Stromal cell of bone marrow (primary cell): ENCODE data around the gene MYH9.

ENCODE experiments used
- DNase-seq: peaks from one replicate; pipeline ENCODE4 v3.0.0-alpha.2; 2012; ENCODE audit warnings: low read depth

The MYH9 gene

DNA sequence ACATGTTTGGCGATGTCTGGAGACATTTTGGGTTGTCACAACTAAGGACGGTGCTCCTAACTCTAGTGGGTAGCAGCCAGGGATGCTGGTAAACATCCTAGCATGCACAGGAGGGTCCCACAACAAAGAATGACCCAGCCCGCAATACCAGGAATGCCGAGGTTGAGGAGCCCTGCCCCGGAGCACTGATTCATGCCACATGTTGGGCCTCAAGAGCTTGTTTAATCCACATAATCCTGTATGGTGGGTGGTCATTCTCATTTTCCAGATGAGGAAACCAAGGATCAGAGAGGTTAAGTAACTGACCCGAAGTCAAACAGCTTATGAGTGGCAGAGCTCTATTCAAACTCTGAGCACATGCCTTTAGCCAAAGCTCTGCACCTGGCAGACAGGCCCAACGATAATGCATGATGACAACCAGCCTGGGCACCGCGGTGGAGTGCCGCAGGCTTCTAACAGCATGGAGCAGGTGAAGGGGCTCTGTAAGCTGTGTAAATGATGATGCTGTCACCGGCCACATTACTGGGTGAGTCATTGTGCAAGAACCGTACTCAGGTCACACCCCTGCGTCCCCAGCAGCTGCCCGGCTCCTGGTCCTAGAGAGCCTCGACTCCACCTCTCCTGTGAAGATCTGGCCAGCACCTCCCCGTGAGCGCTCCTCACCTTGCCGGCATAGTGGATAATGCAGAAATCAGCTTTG is 76.2 kb downstream of the MYH9 start:
- DNase-seq: no peak

DNA sequence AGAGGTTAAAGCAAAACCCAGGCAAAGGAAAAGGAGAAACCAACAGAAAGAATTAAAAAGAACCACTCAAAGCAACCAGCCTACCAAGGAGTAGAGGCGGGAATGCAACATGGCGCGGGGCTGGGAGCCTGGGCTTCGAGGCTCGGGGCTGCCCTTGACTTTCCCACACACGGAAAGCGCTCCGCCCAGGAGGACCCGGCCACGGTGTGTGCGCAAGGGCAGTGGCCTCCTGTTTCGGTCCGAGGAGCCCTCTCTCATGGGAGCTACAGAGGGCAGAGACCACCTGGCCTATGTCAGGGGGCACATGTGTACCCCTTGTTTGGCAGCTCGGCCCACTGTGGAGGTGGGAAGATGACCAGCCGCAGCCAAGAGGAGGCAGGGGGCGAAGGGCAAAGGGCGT is 78.9 kb downstream of the MYH9 start:
- DNase-seq: no peak

GRCh38 chr22:36306227-36306626 is 81.5 kb downstream of the MYH9 start:
- no peak for DNase-seq

DNA sequence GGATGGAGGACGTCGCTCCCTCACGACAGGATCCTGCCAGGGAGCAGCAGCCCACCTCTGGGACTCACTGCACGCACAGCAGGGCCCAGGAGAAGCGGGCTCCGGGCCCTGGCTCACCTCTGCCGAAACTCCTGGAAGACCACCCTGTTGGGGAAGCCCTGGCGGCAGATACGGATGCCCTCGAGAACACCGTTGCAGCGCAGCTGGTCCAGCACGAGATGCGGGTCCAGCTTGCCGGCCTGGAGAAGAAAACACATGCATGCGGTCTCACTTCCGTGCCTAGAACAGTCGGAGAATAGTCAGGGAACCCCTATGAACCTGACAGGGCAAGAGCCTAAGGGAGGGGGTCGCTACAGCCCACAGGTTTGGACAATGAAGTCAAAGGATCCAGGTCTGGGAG is 82.0 kb downstream of the MYH9 start:
- no peak for DNase-seq

GRCh38 chr22:36304429-36304828 is 83.3 kb downstream of the MYH9 start:
- DNase-seq: no peak

- no peak for DNase-seq
These were observed 83.9 kb downstream of the MYH9 start for GRCh38 chr22:36303874-36304273.

DNA sequence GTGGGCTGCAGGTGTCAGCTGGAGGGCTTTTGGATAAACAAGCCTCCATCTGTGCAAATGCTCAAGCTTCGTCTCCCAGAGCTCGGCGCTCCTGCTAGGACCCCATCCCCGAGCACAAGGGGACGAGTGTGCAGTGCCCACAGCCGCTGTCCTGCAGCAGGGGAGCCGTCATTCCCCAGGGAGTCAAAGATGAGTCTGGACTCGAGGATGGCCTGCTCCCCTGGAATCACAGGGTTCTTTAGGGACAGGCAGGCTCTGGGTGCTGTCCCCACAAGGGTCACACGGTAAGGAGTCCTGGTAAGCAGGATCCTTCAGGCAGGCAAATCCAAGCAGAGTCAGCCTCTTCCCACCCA is 84.7 kb downstream of the MYH9 start:
- no peak for DNase-seq

DNA sequence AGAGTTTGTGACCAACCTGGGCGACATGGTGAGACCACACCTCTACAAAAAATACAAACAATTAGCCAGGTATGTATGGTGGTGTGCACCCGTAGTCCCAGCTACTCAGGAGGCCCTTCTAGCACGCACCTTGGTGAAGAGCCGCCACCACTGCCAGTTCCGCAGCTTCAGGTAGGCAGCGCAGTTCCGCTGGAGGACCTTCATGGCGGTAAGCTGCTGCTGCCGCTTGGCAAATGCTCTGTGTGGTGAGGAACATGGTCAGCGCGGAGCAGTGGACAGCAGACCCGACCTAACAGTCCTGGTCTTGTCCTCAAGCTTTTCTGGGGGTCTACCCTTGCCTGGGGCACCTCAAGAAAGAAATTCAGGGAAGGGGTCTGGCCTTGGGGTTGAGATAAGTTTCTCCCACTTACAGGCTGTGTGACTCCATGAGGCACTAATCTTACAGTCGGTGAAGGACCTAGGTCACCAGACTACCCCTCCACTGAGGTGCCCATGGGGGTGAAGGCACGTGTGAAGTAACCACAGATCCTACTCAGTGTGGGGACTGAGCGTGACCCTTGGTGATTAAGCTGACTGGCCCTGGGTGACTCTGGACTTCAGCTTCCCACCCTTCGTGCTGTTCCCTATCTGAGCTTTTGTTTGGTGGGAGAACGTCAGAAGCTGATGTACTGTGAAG is 85.2 kb downstream of the MYH9 start:
- no peak for DNase-seq

DNA sequence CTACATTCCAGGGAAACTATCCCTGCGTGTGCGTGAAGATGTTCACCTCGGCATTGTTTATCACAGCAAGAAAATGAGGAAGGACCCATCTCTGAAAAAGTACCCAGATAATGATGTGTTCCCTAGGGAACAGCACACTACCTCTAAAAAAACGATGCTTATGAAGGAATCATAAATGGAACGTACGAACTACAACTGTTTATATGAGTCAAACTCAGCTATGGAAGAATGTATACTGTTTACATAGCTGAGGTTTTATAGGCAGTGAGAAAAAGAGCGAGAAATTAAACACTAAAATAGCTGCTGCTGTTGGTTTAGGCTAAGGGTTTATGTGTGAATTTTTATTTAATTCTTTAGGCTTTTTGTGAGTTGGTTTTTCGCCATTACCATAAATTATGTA is 85.9 kb downstream of the MYH9 start:
- DNase-seq: no peak

DNA sequence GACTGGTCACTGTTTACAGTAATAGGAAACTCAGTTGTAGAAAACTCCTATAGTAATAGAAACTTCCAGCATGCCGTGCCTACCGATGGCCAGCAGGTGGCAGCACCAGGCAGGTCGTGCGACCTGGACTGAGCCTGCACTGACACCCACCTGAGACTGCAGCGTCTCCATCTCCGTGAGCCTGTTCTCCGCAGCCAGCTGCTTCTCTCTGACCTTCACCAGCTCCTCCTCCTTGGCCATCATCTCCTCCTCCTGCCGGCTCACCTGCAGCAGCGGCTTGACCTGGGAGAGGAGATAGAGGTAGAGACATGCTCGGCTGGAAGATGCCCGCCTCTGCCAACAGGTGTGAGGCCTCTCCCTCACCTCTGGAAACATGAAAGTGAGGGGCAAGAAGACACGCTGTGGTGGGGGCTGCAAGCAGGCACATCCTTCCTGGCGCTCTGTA is 86.4 kb downstream of the MYH9 start:
- no peak for DNase-seq

DNA sequence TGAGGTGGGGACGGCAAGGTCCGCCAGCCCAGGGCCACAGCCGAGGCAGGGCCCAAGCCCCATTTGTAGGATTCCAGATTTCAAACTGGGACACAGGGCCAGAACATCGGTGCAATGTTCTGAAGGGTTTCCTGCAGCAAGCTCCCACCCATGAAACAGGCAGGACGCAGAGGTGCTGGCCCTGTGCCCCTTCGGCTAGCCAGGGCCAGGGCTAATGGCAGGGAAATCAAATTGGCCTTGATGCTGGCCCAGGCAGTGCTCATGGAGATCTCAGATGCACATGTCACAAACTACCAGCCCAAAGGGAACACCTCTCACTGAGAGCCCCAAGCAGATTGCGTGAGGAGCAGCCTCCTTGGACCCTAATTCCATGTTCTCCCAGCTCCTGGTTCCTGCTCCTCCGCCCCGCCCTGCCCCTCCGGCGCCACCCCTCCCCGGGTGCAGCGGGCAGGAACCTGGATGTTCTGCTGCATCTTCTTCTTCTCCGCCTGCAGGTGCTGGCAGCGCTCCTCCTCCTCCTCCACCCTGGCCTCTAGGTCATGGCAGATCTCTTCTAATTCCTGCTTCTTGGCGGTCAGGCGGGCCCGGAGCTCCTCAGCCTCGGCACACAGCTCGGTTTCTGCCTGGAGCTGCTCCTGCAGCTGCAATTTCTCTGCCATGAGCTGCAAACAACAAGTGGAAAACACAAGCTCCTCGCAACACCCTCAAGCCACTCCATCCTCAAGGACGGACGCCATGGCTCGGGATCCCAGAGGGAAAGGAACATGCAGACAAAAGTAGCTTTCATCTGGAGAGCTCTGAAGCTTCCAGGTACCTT is 87.2 kb downstream of the MYH9 start:
- DNase-seq: no peak

GRCh38 chr22:36299911-36300310 is 87.9 kb downstream of the MYH9 start:
- DNase-seq: no peak

GRCh38 chr22:36299295-36299694 is 88.5 kb downstream of the MYH9 start:
- DNase-seq: no peak

DNA sequence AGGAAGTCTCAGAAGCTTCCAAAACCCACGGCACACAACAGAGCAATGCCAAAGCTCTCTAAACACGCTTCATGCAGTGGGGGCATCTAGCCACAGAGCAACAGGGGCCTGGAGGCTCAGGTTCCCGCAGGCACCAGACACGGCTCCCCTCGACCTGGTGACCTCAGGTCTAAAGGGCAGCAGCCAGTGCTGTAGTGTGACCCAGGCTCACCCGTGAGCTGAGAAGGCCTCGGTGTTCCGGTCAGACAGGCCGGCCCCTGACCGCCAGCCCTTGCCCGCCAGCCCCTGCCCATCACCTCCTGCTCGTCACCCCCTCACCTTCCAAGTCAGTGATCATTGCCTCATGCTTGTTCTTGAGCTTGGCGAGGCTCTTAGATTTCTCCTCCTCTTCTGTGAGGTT is 89.2 kb downstream of the MYH9 start:
- no peak for DNase-seq

DNA sequence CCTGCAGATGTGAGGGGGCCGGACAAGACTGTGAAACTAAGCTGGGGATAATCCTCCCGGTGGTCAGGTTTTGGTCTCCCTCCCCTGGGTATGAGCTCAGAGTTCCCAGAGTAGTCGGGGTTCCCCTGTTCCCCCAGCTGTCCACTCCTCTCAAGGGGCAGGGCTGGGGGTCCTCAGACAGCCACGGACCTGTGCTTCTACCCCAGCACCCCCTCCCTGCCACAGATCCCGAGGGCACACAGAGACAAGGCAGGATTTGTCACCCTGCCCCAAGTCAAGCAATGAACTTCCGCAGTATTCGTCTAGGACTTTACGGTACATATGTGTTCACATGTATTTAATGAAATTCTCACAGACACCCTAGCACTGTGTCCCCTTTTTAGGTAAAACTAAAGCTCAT is 89.6 kb downstream of the MYH9 start:
- DNase-seq: no peak

DNA sequence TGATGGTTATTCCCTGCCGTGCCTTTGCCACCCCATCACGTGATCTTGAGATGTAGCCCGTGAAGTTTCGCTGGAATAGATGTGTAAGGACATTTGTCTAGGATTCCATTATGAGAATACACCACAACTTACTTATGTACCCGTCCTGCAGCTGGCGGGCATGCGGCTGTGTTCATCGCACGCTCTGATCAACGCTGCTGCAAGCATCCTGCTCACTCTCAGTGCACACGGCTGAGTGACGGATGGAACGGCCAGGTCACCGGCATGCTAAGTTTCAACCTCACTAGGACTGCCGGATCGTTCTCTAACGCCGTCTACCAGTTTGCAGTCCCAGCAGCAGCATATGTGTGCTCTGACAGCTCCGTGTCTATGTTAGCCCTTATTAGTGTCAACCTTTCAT is 90.2 kb downstream of the MYH9 start:
- DNase-seq: no peak

DNA sequence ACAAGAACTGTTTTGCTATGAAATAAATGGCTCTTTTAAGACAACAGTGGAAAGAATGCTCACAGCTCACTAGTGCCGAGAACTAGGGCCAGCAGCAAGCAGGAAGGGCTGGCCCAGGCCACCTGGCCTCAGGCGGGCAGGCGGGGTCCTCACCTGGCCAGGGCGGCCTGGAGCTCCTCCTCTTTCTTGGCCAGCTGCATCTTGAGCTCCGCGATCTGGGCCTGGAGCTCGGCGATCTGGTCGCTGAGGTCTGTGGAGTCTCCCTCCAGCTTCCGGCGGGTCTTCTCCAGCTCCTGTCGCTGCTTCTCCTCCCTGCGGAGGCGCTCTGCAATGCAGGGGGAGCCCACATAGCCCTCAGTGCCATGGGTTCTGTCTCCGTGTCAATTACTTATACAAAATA is 91.1 kb downstream of the MYH9 start:
- DNase-seq: no peak

- no peak for DNase-seq
These were observed 92.5 kb downstream of the MYH9 start for GRCh38 chr22:36295247-36295646.

DNA sequence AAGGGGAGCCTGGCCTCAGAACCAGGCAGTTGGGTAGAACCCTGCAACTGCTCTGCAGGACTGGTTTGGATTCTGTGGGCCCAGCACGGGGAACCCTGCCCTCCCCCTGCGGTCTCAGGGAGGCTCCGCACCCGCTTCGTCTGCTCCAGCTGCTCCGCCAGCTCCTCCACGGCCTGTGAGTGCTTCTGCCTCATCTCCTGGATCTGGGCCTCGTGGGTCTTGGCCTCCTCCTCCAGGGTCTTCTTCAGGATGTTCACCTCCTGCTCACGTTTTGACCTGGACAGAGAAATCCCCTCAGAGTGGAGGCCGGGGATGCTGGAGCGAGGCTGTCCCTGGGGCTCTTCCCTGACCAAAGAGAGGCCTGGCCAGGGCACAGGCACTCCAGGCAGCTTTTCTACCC is 93.0 kb downstream of the MYH9 start:
- no peak for DNase-seq

GRCh38 chr22:36294293-36294620 is 93.5 kb downstream of the MYH9 start:
- no peak for DNase-seq

DNA sequence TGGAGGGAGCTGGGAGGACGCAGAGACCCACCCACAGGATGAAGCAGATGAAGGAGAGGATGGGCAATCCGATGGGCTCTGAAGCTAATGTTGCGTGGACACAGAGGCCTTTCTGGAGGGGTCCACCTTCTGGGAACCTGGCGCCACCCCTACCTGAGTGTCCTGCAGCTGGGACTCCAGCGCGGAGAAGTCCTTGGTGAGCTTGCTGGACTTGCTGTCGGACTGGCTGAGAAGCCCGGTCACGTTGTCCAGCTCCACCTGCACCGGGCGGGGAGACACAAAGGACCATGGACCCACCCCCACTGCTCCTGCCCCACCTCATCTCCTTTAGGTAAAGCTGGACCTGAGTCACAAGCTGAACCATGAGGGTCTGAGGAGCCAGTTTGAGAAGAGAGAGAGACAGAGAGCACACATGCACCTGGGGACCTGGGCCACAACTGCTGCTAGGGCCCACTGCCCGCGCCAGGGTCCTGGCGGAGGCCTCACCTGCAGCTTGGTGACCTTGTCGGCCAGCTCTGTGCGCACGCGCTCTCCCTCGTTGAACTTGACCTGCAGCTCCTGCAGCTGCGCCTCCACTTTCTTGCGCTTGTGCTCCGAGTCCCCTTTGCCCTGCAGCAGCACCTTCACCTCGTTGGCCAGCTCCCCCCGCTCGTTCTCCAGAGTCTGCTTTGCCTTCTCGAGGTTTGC is 94.0 kb downstream of the MYH9 start:
- DNase-seq: no peak

GRCh38 chr22:36292823-36293530 is 94.8 kb downstream of the MYH9 start:
- DNase-seq: no peak
